ENCODE results near the gene APOL6.
"Not testable (repeated sequence)": the region's sequence is repeated elsewhere in the genome, so short reads cannot be mapped to it uniquely, and the experiment has no call there.

The APOL6 gene

DNA sequence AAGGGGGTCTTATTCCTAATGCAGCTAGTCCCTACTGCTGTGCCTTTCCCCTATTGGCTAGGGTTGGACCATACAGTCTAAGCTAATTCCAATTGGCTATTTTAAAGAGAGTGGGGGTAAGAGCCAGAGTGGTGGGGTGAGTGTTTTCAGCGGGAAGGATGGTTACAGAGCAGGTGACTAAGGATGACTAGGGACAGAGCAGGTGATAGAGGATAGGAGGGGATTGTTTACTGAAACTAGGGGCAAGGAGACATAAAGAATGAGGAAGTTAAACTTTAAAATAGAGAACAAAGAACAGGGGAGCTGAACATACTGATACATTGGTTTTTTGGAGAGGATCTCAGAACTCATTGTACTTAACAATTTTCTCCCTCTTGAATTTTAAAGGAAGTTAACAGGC is 27.8 kb downstream of the APOL6 start:
- not testable (repeated sequence) for DNase-seq

DNA sequence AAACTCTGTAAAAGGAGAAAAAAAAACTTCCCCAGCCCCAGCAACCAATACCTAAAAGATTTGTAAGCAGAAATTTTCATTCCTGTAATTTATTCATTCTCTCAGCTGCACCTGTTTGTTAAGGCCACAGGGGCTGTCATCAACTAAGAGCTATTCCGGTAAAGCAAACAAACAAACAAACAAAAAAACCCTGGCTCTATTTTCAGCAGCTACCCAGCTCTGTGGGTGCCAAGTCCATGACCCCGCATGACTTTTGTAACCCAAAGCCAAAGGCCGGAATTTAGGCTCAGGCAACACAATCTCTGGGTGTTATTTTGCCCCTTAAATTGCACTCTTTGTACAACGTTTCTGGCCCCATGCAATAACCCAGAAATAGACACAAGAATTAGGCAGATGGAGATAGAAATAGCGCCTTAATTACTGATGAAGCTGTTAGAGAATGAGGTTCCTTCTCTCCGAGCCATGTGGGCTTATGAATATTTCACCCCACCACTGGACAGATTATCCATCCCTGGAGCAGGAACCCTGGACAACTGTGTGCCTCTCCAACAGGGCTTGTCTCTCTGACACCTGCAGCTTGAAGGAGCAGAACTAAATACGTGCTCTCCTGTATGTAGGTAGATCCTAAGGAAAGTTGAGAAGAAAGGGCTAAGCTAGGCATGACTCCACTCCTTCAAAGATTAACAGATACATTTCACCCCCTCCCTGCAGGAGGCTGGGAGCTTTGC is 29.4 kb downstream of the APOL6 start:
- DNase-seq: no peak

DNA sequence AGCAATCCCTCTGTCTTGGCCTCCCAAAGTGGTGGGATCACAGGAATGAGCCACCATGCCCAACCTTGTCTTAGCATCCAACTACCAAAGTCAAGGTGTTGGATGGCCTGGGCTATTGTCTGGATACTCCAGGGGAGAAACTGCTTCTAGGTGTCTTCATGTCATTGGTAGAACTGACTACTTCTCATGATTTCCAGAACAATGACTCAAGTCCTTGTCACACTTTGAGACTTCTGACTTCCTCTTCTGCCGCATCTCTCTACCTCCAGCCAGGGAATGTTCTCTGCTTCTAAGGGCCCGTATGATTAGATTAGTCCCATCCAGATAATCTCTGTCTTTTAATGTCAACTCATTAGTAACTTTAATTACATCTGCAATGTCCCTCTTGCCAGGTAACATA is 30.6 kb downstream of the APOL6 start:
- no peak for DNase-seq

DNA sequence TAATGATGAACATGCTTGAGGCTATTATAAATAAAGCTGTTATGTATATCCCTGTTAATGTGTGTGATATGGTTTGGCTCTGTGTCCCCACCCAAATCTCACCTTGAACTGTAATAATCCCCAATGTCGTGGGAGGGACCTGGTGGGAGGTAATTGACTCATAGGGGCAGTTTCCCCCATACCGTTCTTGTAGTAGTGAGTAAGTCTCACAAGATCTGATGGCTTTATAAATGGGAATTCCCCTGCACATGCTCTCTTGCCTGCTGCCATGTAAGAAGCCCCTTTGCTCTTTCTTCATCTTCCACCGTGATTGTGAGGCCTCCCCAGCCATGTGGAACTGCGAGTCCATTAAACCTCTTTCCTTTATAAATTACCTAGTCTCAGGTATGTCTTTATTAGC is 31.2 kb downstream of the APOL6 start:
- DNase-seq: not testable (repeated sequence)

GRCh38 chr22:35681454-35682052 is 33.3 kb downstream of the APOL6 start:
- no peak for DNase-seq

- no peak for DNase-seq
Observed at GRCh38 chr22:35683560-35683959, 35.3 kb downstream of the APOL6 start.

DNA sequence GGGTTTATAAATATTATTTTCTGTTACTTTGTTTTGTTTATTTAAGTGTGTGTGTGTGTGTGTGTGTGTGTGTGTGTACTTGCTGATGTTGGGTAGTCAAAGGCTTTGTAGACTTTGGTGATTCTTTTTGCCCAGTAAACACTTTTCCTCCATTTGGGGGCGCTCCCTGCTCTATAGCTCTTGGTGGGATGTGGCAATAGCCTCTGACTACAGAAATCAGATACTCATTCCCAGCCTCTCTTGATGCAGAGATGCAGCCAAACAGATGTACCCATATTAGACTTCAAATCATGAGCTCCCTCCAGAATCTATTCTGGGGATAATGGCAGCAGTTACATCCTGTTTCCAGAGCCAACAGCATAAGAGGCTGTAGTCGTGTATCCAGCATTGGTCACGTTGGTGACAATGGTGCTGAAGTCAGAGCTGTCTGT is 36.0 kb downstream of the APOL6 start:
- DNase-seq: peak in 12 of 56 donors; percentile 3 to 22 (median 6)

GRCh38 chr22:35684732-35685131 is 36.5 kb downstream of the APOL6 start:
- DNase-seq: no peak

GRCh38 chr22:35685731-35686130 is 37.5 kb downstream of the APOL6 start:
- DNase-seq: no peak

- no peak for DNase-seq
Observed at GRCh38 chr22:35686298-35686697, 38.1 kb downstream of the APOL6 start.

- DNase-seq: no peak
Observed at GRCh38 chr22:35687461-35687860, 39.2 kb downstream of the APOL6 start.

DNA sequence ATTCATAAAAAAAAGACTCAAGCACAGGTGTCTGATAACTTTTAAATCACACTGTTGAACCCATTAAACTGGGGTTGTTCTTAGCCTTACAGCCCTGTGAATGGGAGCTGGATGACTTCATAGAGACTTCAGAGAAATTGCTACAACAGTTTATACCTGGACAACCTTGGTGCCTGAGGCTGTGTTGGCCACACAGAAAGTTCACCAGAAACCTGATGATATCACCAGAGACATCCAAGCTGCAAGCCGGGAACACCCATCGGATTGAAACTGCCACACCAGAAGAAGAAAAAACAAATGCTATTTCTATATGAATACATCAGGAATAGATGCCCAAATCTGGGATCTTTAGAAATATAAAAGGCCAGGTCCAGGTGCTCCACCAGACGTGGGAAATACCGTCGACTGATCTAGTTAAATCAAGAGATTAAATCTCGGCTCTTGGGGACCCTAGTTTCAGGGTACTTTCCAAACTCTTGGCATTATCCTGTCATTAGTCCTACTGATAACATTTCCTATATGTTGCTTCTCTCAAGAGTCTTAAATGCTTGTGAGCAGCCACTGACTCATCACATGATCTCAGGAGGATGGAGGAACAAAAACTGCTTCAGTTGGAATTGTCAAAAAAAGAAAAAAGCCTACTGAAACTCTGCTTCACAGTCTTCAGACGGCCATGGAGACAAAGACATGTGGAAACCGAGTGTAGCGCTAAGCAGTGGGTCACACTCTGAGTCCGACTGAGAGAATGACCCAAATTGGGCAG is 40.8 kb downstream of the APOL6 start:
- DNase-seq: no peak

DNA sequence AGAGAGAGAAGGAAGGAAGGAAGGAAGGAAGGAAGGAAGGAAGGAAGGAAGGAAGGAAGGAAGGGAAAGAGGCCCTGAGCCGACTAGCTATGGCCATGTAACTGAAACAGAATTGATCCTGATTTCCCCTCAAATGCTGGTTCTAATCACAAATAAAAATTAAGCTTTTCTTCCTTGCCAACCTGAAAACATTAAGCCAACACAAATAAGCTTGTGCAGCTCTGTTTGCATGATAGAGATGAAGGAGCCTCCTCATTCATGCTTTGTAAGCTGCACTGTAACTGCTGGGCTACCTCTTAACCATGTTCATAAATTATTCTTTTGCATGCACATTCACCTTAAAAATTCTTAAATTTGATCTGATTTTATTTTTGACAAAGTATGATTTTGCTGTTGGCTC is 41.8 kb downstream of the APOL6 start:
- no peak for DNase-seq

GRCh38 chr22:35695202-35695601 is 47.0 kb downstream of the APOL6 start:
- no peak for DNase-seq

DNA sequence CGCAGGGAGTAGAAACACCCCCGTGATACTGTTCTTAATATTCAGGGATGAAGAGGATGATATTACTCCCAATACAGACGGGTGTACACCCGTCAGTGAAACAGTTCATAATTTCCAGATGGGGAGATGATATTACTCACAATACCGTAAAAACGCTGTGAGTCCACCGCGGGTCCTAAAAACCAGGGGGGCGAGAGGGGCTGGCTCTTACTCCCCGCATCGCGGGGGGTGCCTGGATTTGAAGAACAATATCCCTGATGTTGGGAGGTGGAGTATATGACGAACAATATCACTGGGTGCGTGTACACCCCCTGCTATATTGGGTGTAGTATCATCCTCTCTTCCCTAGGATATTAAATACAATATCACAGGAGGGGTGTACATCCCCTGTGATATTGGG is 48.9 kb downstream of the APOL6 start:
- no peak for DNase-seq

DNA sequence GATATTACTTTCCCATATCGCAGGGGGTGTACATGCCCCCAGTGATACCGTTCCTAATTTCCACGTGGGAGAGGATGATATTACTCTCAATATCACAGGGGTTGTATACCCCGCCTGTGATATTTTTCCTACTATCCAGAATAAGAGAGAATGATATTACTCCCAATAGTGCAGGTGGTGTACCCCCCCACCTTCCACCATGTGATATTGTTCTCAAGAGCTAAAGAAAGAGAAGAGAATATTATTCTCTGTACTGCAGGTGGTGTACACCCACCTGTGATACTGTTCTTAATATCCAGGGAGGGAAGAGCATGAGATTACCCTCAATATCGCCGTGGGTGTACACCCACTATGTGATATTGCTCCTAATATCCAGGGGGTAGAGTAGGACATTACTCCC is 51.6 kb downstream of the APOL6 start:
- DNase-seq: not testable (repeated sequence)

- no peak for DNase-seq
Observed at GRCh38 chr22:35703861-35704584, 55.8 kb downstream of the APOL6 start.

DNA sequence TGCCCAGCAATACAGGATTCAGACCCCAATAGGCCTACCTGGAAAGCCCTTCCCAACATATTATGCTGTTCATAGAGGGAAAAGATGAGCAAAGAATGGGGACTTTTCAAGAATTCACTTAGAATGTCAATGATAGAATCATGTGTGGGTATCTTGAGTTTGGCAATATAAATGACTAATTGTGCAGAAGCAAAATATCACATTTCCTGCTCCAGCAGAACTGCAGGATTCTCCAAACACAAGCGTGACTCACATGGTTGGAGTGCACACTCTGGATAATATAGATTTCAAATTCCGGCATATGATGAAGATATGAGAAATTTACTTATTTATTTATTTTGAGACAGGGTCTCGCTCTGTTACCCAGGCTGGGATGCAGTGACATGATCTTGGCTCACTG is 56.9 kb downstream of the APOL6 start:
- DNase-seq: no peak

DNA sequence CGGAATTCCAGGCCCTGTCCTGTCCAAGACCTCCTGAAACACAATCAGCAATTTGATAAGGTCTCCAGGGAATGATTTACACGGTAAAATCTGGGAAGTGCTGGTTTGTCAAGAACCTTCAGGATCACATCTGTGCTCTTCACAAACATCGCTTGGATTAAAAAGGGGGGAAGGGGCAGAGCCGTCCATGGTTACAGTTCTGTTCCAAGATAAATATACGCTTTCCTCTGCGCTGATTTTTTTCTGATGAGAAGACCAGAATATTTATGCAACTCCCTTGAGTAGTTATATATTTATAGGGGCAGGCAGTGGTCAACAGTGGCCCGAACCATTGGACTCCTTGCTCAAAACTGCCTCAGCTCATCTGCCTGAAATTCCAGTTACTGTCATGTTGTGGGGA is 60.2 kb downstream of the APOL6 start:
- no peak for DNase-seq

GRCh38 chr22:35708917-35709316 is 60.7 kb downstream of the APOL6 start:
- DNase-seq: no peak

DNA sequence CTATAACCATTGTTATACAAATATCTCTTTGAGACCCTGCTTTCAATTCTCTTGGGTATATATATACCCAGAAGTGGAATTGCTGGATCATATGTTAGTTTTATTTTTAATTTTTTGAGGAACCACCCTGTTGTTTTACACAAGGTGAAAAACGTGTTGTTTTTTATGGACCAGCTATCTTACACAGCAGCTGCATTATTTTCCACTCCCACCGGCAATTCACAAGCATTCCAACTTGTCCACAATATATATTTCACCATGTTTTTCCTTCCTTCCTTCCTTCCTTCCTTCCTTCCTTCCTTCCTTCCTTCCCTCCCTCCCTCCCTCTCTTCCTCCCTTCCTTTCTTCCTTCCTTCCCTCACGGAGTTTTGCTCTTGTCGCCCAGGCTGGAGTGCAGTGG is 63.1 kb downstream of the APOL6 start:
- DNase-seq: no peak

- no peak for DNase-seq
Observed at GRCh38 chr22:35712672-35713071, 64.4 kb downstream of the APOL6 start.

Data from nucleus accumbens (tissue), 56 donors.